ENCODE measurements around the gene TTLL5. TPM values are rescaled to one million over a fixed set of nuclear protein-coding genes. Genes with fewer than 3 reads are reported as not detected.

TTLL5 gene
- total RNA-seq, 3 donors from 2014 or later = 21.9 to 66.6 (median 35.7) TPM

- intact Hi-C loops (cut with DNase I; ENCODE audit: low total_unique reads) = no loop called here
- TF ChIP-seq POLR2AphosphoS5 (IDR thresholded peaks at IDR 0.05) (no peak), POLR2A (IDR thresholded peaks at IDR 0.05) (no peak)
- TF ChIP-seq, protein P1, sequence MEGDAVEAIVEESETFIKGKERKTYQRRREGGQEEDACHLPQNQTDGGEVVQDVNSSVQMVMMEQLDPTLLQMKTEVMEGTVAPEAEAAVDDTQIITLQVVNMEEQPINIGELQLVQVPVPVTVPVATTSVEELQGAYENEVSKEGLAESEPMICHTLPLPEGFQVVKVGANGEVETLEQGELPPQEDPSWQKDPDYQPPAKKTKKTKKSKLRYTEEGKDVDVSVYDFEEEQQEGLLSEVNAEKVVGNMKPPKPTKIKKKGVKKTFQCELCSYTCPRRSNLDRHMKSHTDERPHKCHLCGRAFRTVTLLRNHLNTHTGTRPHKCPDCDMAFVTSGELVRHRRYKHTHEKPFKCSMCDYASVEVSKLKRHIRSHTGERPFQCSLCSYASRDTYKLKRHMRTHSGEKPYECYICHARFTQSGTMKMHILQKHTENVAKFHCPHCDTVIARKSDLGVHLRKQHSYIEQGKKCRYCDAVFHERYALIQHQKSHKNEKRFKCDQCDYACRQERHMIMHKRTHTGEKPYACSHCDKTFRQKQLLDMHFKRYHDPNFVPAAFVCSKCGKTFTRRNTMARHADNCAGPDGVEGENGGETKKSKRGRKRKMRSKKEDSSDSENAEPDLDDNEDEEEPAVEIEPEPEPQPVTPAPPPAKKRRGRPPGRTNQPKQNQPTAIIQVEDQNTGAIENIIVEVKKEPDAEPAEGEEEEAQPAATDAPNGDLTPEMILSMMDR (IDR thresholded peaks at IDR 0.05) = no peak
These were observed 265.5 kb downstream of the TTLL5 start for GRCh38 chr14:75926431-75927115.

DNA sequence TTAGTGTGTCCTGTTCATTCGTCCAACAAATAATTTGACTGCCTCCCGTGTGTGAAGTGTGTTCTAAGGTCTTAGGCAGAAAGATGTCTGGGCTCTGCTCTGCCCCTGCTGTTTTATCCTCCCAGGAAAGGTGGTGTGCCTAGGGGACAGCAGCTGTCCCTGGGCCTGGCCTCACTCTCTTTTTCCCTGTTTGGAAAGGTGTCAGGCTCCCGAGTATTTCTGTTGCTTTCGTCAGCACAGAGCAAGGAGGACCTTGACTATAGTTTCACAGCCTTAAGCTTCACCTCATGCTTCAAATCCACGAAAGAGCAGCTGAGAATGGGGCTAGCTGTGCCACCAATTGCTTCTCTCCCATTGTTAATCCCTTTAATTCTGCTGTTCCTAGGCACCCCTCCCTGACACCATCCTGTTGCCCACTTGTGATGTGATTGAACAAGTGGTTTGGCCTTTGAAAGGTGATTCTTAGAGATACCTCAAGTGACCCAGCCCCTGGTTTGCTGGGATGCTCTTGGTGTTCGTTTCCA lies 266.6 kb downstream of the TTLL5 start:
- no peak for DNase-seq (ENCODE audit: low spot score in 2 of 2)
- Histone ChIP-seq H3K27ac (no peak overlapping the region), H3K27me3 (no peaks in the 10 kb centered on the region), H3K4me1 (no peaks in the 10 kb centered on the region), H3K36me3 (no peaks in the 10 kb centered on the region), H3K4me3 (no peak overlapping the region), H3K9me3 (no peaks in the 10 kb centered on the region)
- TF ChIP-seq POLR2A (IDR thresholded peaks at IDR 0.05) = no peak
- no peak for TF ChIP-seq POLR2AphosphoS5 (IDR thresholded peaks at IDR 0.05)
- TF ChIP-seq, protein P1 (IDR thresholded peaks at IDR 0.05) = no peak
- intact Hi-C loops (cut with DNase I; ENCODE audit: low total_unique reads) = no loop called here

More at GRCh38 chr14:75926431-75927115, 265.5 kb downstream of the TTLL5 start:
- H3K9me3 ChIP-seq = no peaks in the 10 kb centered on the region
- no peaks in the 10 kb centered on the region for H3K27me3 ChIP-seq
- H3K4me3 ChIP-seq = no peak overlapping the region
- DNase-seq (ENCODE audit: low spot score in 2 of 2) = no peak
- H3K4me1 ChIP-seq = no peaks in the 10 kb centered on the region
- no peaks in the 10 kb centered on the region for H3K36me3 ChIP-seq
- H3K27ac ChIP-seq = no peak overlapping the region

GRCh38 chr14:75928690-75929181 lies 267.7 kb downstream of the TTLL5 start:
- Histone ChIP-seq H3K27me3 (no peaks in the 10 kb centered on the region), H3K4me3 (peak overlapping the region in 1 of 3 donors; percentile 48), H3K27ac (no peak overlapping the region), H3K4me1 (no peaks in the 10 kb centered on the region), H3K9me3 (no peaks in the 10 kb centered on the region), H3K36me3 (no peaks in the 10 kb centered on the region)
- DNase-seq (ENCODE audit: low spot score in 2 of 2) = no peak
- intact Hi-C loops (cut with DNase I; ENCODE audit: low total_unique reads) = no loop called here
- TF ChIP-seq POLR2AphosphoS5 (IDR thresholded peaks at IDR 0.05) = no peak
- TF ChIP-seq, protein P1 (IDR thresholded peaks at IDR 0.05) = no peak
- TF ChIP-seq POLR2A (IDR thresholded peaks at IDR 0.05) = no peak

GRCh38 chr14:75933712-75934296 lies 272.8 kb downstream of the TTLL5 start:
- no peak overlapping the region for H3K4me3 ChIP-seq
- H3K27me3 ChIP-seq = no peaks in the 10 kb centered on the region
- intact Hi-C loops (cut with DNase I; ENCODE audit: low total_unique reads) = no loop called here
- H3K27ac ChIP-seq = no peak overlapping the region
- no peaks in the 10 kb centered on the region for H3K36me3 ChIP-seq
- H3K4me1 ChIP-seq = no peaks in the 10 kb centered on the region
- TF ChIP-seq POLR2A (IDR thresholded peaks at IDR 0.05) = no peak
- H3K9me3 ChIP-seq = no peaks in the 10 kb centered on the region
- DNase-seq (ENCODE audit: low spot score in 2 of 2) = no peak

GRCh38 chr14:75934998-75935628 lies 274.1 kb downstream of the TTLL5 start:
- TF ChIP-seq POLR2A (IDR thresholded peaks at IDR 0.05) = no peak
- no peak for TF ChIP-seq POLR2AphosphoS5 (IDR thresholded peaks at IDR 0.05)
- TF ChIP-seq, protein P1 (IDR thresholded peaks at IDR 0.05) = no peak
- no peaks in the 10 kb centered on the region for H3K4me1 ChIP-seq
- intact Hi-C loops (cut with DNase I; ENCODE audit: low total_unique reads) = no loop called here

More at GRCh38 chr14:75934998-75935628, 274.1 kb downstream of the TTLL5 start:
- Histone ChIP-seq H3K27ac (no peak overlapping the region), H3K4me3 (no peak overlapping the region), H3K36me3 (no peaks in the 10 kb centered on the region), H3K9me3 (no peaks in the 10 kb centered on the region), H3K27me3 (no peaks in the 10 kb centered on the region)
- DNase-seq (ENCODE audit: low spot score in 2 of 2) = no peak
